Measurements from ENCODE around the gene RAPGEF3. TPM values are rescaled to one million over a fixed set of nuclear protein-coding genes. Genes with fewer than 3 reads are reported as not detected.
A peak's percentile ranks its signal among the peaks of the same experiment; 100 is the strongest.

Gene RAPGEF3
- total and polyA plus RNA-seq, 5 donors = 14.1 to 44.9 (median 23.6) TPM

- WGBS = 90% methylated on average over 20 of the region's 20 CpGs
- Histone ChIP-seq H3K27ac (ENCODE audit: low read length) (no peak overlapping the region), H3K4me1 (ENCODE audit: control insufficient read depth, insufficient read depth, low read length) (no peaks in the 10 kb centered on the region), H3K4me3 (ENCODE audit: low read length) (no peak overlapping the region), H3K9me3 (ENCODE audit: control insufficient read depth, low read length) (no peaks in the 10 kb centered on the region), H3K27me3 (ENCODE audit: control insufficient read depth, insufficient read depth) (no peaks in the 10 kb centered on the region)
- DNase-seq (peak; percentile 12 to 43 (median 34)), ATAC-seq (no peak)
- intact Hi-C loops (cut with DNase I) = no loop called here
These were observed 32.1 kb upstream of the RAPGEF3 start for GRCh38 chr12:47790676-47791350.

- Histone ChIP-seq H3K27ac (ENCODE audit: low read length) (no peak overlapping the region), H3K4me1 (ENCODE audit: control insufficient read depth, insufficient read depth, low read length) (no peaks in the 10 kb centered on the region), H3K4me3 (ENCODE audit: low read length) (no peak overlapping the region), H3K9me3 (ENCODE audit: control insufficient read depth, low read length) (no peaks in the 10 kb centered on the region), H3K27me3 (ENCODE audit: control insufficient read depth, insufficient read depth) (no peaks in the 10 kb centered on the region)
- intact Hi-C loops (cut with DNase I) = loop anchor here in 1 of 4 donors (10.0 kb wide), 1 partner anchor 45 kb away; no protein-coding TSS in a partner anchor
- WGBS = 87% methylated on average over 22 of the region's 22 CpGs
- ATAC-seq (no peak), DNase-seq (peak; percentile 6 to 51 (median 47))
These were observed 31.2 kb upstream of the RAPGEF3 start for GRCh38 chr12:47789712-47790489.

- Histone ChIP-seq H3K27ac (ENCODE audit: low read length) (no peak overlapping the region), H3K4me1 (ENCODE audit: control insufficient read depth, insufficient read depth, low read length) (no peaks in the 10 kb centered on the region), H3K4me3 (ENCODE audit: low read length) (no peak overlapping the region), H3K9me3 (ENCODE audit: control insufficient read depth, low read length) (no peaks in the 10 kb centered on the region), H3K27me3 (ENCODE audit: control insufficient read depth, insufficient read depth) (no peaks in the 10 kb centered on the region)
- no peak for ATAC-seq
- peak in 2 of 3 donors; percentile 11 to 26 for DNase-seq
- WGBS = 86% methylated on average over 5 of the region's 5 CpGs
- intact Hi-C loops (cut with DNase I) = loop anchor here in 1 of 4 donors (10.0 kb wide), 1 partner anchor 46 kb away; no protein-coding TSS in a partner anchor
These were observed 30.5 kb upstream of the RAPGEF3 start for GRCh38 chr12:47789141-47789540.

- Histone ChIP-seq H3K4me3 (ENCODE audit: low read length) (no peak overlapping the region), H3K9me3 (ENCODE audit: control insufficient read depth, low read length) (no peaks in the 10 kb centered on the region), H3K27ac (ENCODE audit: low read length) (no peak overlapping the region), H3K4me1 (ENCODE audit: control insufficient read depth, insufficient read depth, low read length) (no peaks in the 10 kb centered on the region), H3K27me3 (ENCODE audit: control insufficient read depth, insufficient read depth) (no peaks in the 10 kb centered on the region)
- intact Hi-C loops (cut with DNase I) = loop anchor here in 1 of 4 donors (10.0 kb wide), 1 partner anchor 47 kb away; no protein-coding TSS in a partner anchor
- peak in 2 of 3 donors; percentile 42 to 52 for DNase-seq
- 78% methylated on average over 14 of the region's 14 CpGs for WGBS
- no peak for ATAC-seq
These were observed 29.1 kb upstream of the RAPGEF3 start for GRCh38 chr12:47787596-47788319.

GRCh38 chr12:47786662-47787280, 28.1 kb upstream of the RAPGEF3 start:
- Histone ChIP-seq H3K9me3 (ENCODE audit: control insufficient read depth, low read length) (no peaks in the 10 kb centered on the region), H3K4me3 (ENCODE audit: low read length) (no peak overlapping the region), H3K4me1 (ENCODE audit: control insufficient read depth, insufficient read depth, low read length) (no peaks in the 10 kb centered on the region), H3K27ac (ENCODE audit: low read length) (no peak overlapping the region), H3K27me3 (ENCODE audit: control insufficient read depth, insufficient read depth) (no peaks in the 10 kb centered on the region)
- no peak for ATAC-seq
- DNase-seq = peak in 2 of 3 donors; percentile 55 to 62
- WGBS = 89% methylated on average over 10 of the region's 10 CpGs
- intact Hi-C loops (cut with DNase I) = loop anchor here in 1 of 4 donors (10.0 kb wide), 1 partner anchor 48 kb away; no protein-coding TSS in a partner anchor

- H3K4me1 ChIP-seq (ENCODE audit: control insufficient read depth, insufficient read depth, low read length) = no peaks in the 10 kb centered on the region
These were observed 27.4 kb upstream of the RAPGEF3 start for GRCh38 chr12:47785887-47786661.

GRCh38 chr12:47785036-47785886, 26.6 kb upstream of the RAPGEF3 start:
- WGBS = 77% methylated on average over 15 of the region's 15 CpGs
- intact Hi-C loops (cut with DNase I) = loop anchor here in 1 of 4 donors (10.0 kb wide), 1 partner anchor 50 kb away; no protein-coding TSS in a partner anchor
- no peaks in the 10 kb centered on the region for H3K27me3 ChIP-seq (ENCODE audit: control insufficient read depth, insufficient read depth)
- DNase-seq = peak in 2 of 3 donors; percentile 48 to 70
- no peak for ATAC-seq
- no peaks in the 10 kb centered on the region for H3K9me3 ChIP-seq (ENCODE audit: control insufficient read depth, low read length)
- no peak overlapping the region for H3K27ac ChIP-seq (ENCODE audit: low read length)
- no peak overlapping the region for H3K4me3 ChIP-seq (ENCODE audit: low read length)
- H3K4me1 ChIP-seq (ENCODE audit: control insufficient read depth, insufficient read depth, low read length) = no peaks in the 10 kb centered on the region

More at GRCh38 chr12:47785887-47786661, 27.4 kb upstream of the RAPGEF3 start:
- no peaks in the 10 kb centered on the region for H3K27me3 ChIP-seq (ENCODE audit: control insufficient read depth, insufficient read depth)
- ATAC-seq = no peak
- DNase-seq = peak in 2 of 3 donors; percentile 41 to 60
- peak overlapping the region; percentile 4 for H3K27ac ChIP-seq (ENCODE audit: low read length)
- intact Hi-C loops (cut with DNase I) = loop anchor here in 1 of 4 donors (10.0 kb wide), 1 partner anchor 49 kb away; no protein-coding TSS in a partner anchor
- 67% methylated on average over 11 of the region's 11 CpGs for WGBS
- no peaks in the 10 kb centered on the region for H3K9me3 ChIP-seq (ENCODE audit: control insufficient read depth, low read length)
- H3K4me3 ChIP-seq (ENCODE audit: low read length) = no peak overlapping the region

GRCh38 chr12:47783821-47784819, 25.4 kb upstream of the RAPGEF3 start:
- WGBS = 80% methylated on average over 20 of the region's 20 CpGs
- intact Hi-C loops (cut with DNase I) = loop anchor here in 1 of 4 donors (10.0 kb wide), 1 partner anchor 51 kb away; no protein-coding TSS in a partner anchor
- ATAC-seq (no peak), DNase-seq (peak in 1 of 3 donors; percentile 48)
- no peak overlapping the region for H3K27ac ChIP-seq (ENCODE audit: low read length)
- H3K4me3 ChIP-seq (ENCODE audit: low read length) = no peak overlapping the region
- H3K4me1 ChIP-seq (ENCODE audit: control insufficient read depth, insufficient read depth, low read length) = no peaks in the 10 kb centered on the region
- no peaks in the 10 kb centered on the region for H3K9me3 ChIP-seq (ENCODE audit: control insufficient read depth, low read length)
- no peaks in the 10 kb centered on the region for H3K27me3 ChIP-seq (ENCODE audit: control insufficient read depth, insufficient read depth)

Data from right cardiac atrium (tissue), 5 donors.